ENCODE data around the gene SLC18A3.

GRCh38 chr10:49633327-49634068, 23.4 kb downstream of the SLC18A3 start:
- TF ChIP-seq POLR2AphosphoS5 (IDR thresholded peaks at IDR 0.05), result no peak
- TF ChIP-seq EP300 (IDR thresholded peaks at IDR 0.05), result no peak
- TF ChIP-seq CTCF (IDR thresholded peaks at IDR 0.05), result no peak
- TF ChIP-seq POLR2A (IDR thresholded peaks at IDR 0.05; ENCODE audit: low read depth), result no peak

Measured in esophagus muscularis mucosa (tissue), 4 donors.